Stimulated activated CD4-positive, alpha-beta T cell treated with anti-CD3 and anti-CD28 coated beads, TNF-alpha, amount 100 ng/mL, for 4 hours (primary cell): ENCODE results near the gene SNTG2.
"Not testable (repeated sequence)": the region's sequence is repeated elsewhere in the genome, so short reads cannot be mapped to it uniquely, and the experiment has no call there.

Source experiments
- DNase-seq, 3 experiments: peaks; one replicate each; pipeline ENCODE4 v3.0.0-alpha.2; 2020; ENCODE audit warnings: low read depth in 3 of 3

Gene SNTG2

GRCh38 chr2:1374287-1374686, 423.6 kb downstream of the SNTG2 start:
- no peak for DNase-seq

GRCh38 chr2:1375794-1376193, 425.1 kb downstream of the SNTG2 start:
- no peak for DNase-seq

- no peak for DNase-seq
Measured at GRCh38 chr2:1377473-1377872, 426.8 kb downstream of the SNTG2 start.

- DNase-seq = no peak
Measured at GRCh38 chr2:1378456-1379150, 428.0 kb downstream of the SNTG2 start.

GRCh38 chr2:1381644-1382043, 431.0 kb downstream of the SNTG2 start:
- no peak for DNase-seq

- not testable (repeated sequence) for DNase-seq
Measured at GRCh38 chr2:1387954-1388725, 437.5 kb downstream of the SNTG2 start.

GRCh38 chr2:1390118-1390517, 439.5 kb downstream of the SNTG2 start:
- not testable (repeated sequence) for DNase-seq

- no peak for DNase-seq
Measured at GRCh38 chr2:1393321-1393720, 442.7 kb downstream of the SNTG2 start.

GRCh38 chr2:1394709-1395408, 444.2 kb downstream of the SNTG2 start:
- DNase-seq = no peak

GRCh38 chr2:1397350-1397749, 446.7 kb downstream of the SNTG2 start:
- DNase-seq = no peak

GRCh38 chr2:1398191-1398590, 447.5 kb downstream of the SNTG2 start:
- no peak for DNase-seq

GRCh38 chr2:1400943-1401735, 450.5 kb downstream of the SNTG2 start:
- DNase-seq = no peak

- DNase-seq = no peak
Measured at GRCh38 chr2:1402064-1402463, 451.4 kb downstream of the SNTG2 start.

- no peak for DNase-seq
Measured at GRCh38 chr2:1403565-1403964, 452.9 kb downstream of the SNTG2 start.

GRCh38 chr2:1405124-1405523, 454.5 kb downstream of the SNTG2 start:
- DNase-seq = no peak

GRCh38 chr2:1405967-1406366, 455.3 kb downstream of the SNTG2 start:
- DNase-seq = no peak

- no peak for DNase-seq
Measured at GRCh38 chr2:1406434-1406833, 455.8 kb downstream of the SNTG2 start.

- DNase-seq = no peak
Measured at GRCh38 chr2:1407950-1408675, 457.5 kb downstream of the SNTG2 start.

- DNase-seq = no peak
Measured at GRCh38 chr2:1413156-1413710, 462.6 kb downstream of the SNTG2 start, which contains the start of gene TPO. Gene TPO, plus strand, starts transcription at chr2:1413463. Its CDS starts 946 bp downstream, at chr2:1414409.

GRCh38 chr2:1414121-1414520, 463.5 kb downstream of the SNTG2 start:
- DNase-seq = no peak

- DNase-seq = not testable (repeated sequence)
Measured at GRCh38 chr2:1414901-1415300, 464.3 kb downstream of the SNTG2 start.
